ENCODE results near the gene C1orf159. TPM values are rescaled to one million over a fixed set of nuclear protein-coding genes. Genes with fewer than 3 reads are reported as not detected.
"Not testable (repeated sequence)": the region's sequence is repeated elsewhere in the genome, so short reads cannot be mapped to it uniquely, and the experiment has no call there.

Gene C1orf159
- total RNA-seq, 4 donors from 2014 or later: 14.0 to 32.0 (median 22.7) TPM

DNA sequence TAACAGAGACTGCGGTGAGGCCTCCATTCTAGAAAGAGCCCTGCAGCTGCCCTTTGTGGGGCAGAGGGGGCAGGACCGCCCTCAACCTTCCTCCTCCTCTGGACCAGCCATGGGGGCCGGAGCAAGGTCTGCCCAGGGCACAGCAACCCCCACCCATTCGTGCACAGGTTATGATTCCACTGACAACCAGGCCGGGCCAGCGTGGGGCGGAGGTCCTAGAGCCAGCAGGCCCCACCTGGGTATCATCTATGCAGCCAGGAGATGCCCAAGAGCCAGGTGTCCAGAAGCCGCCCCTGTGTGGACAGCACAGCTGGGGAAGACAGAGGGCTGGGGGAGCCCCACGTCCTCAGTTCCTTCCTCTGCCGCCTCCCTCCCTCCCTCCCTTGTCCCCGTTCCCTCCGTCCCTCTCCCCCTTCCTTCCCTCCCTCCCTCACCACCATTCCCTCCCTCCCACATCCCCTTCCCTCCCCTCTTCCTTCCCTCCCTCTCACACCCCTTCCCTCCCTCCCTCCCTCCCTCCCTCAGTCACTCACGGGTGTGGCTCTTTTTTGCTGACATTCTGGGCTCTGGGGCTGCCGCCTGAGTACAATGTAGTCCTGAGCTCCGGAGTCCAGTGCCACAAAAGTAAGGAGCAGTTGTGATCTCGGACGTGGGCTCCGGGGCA lies 54.1 kb downstream of the C1orf159 start:
- Histone ChIP-seq H3K27ac (no peak overlapping the region), H3K27me3 (peaks cover 0 to 42% of the 10 kb centered on the region in 2 donors), H3K9me3 (peaks cover 0 to 4% (median 0%) of the 10 kb centered on the region in 4 donors), H3K4me1 (peaks cover 3 to 34% (median 26%) of the 10 kb centered on the region in 4 donors), H3K36me3 (no peaks in the 10 kb centered on the region), H3K4me3 (no peak overlapping the region)
- TF ChIP-seq POLR2A (IDR thresholded peaks at IDR 0.05): no peak
- DNase-seq: no peak

GRCh38 chr1:1060281-1061000 lies 55.4 kb downstream of the C1orf159 start:
- no peak for DNase-seq
- H3K27ac ChIP-seq: no peak overlapping the region
- H3K4me3 ChIP-seq: no peak overlapping the region
- H3K4me1 ChIP-seq: peaks cover 3 to 34% (median 26%) of the 10 kb centered on the region in 4 donors
- TF ChIP-seq POLR2A (IDR thresholded peaks at IDR 0.05) (no peak), CTCF (IDR thresholded peaks at IDR 0.05) (no peak)
- H3K36me3 ChIP-seq: no peaks in the 10 kb centered on the region
- peaks cover 0 to 4% (median 0%) of the 10 kb centered on the region in 4 donors for H3K9me3 ChIP-seq
- peaks cover 0 to 42% of the 10 kb centered on the region in 2 donors for H3K27me3 ChIP-seq

DNA sequence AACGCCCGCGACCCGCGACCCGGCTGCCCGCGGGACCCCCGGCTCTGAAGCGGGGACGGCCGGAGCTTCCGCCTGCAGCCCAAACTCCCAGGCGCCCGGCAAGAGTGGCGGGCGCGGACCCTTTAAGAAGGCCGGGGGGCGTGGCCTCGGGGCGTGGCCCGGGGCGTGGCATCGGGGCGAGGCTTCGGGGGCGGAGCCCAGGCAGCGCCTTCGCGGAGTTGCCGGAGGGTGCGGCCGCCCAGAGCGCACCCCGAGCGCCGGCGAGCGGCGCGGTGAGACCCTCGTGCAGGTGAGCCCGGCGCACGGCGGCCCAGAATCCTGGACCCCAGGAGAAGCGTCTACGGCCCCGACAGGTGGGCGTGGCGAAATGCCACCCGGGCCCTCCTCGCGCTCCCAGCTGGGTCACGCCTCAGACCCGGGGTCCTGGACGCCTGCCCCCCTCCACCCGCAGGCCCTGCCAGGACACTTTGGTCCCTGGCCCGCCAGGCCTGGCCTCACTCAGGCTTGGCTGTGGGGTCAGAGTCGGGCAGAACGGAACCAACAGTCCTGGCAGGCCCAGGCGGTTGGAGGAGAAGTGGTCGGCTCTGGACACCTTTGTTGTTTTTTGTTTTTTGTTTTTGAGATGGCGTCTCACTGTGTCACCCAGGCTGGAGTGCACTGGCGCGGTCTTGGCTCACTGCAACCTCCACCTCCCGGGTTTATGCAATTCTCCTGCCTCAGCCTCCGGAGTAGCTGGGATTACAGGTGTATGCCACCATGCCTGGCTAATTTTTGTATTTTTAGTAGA lies 56.2 kb downstream of the C1orf159 start:
- Histone ChIP-seq H3K36me3 (peaks cover 0 to 7% (median 0%) of the 10 kb centered on the region in 3 donors), H3K27ac (no peak overlapping the region), H3K4me3 (peak overlapping the region; percentile 32 to 63 (median 62)), H3K4me1 (peaks cover 3 to 34% (median 26%) of the 10 kb centered on the region in 4 donors), H3K27me3 (peaks cover 0 to 42% of the 10 kb centered on the region in 2 donors), H3K9me3 (peaks cover 0 to 4% (median 0%) of the 10 kb centered on the region in 4 donors)
- no peak for TF ChIP-seq POLR2A (IDR thresholded peaks at IDR 0.05)
- peak in 2 of 6 experiments; percentile 3 to 20 for TF ChIP-seq CTCF (IDR thresholded peaks at IDR 0.05)
- peak; percentile 93 to 97 (median 94) for DNase-seq

- Histone ChIP-seq H3K4me1 (peaks cover 2 to 28% (median 21%) of the 10 kb centered on the region in 4 donors), H3K9me3 (peaks cover 0 to 4% (median 0%) of the 10 kb centered on the region in 4 donors), H3K27me3 (peaks cover 0 to 42% of the 10 kb centered on the region in 2 donors), H3K27ac (no peak overlapping the region), H3K4me3 (peak overlapping the region; percentile 32 to 63 (median 62)), H3K36me3 (peaks cover 0 to 13% (median 0%) of the 10 kb centered on the region in 3 donors)
- TF ChIP-seq CTCF (IDR thresholded peaks at IDR 0.05) (no peak), POLR2A (IDR thresholded peaks at IDR 0.05) (no peak)
- peak in 2 of 3 donors; percentile 26 to 62 for DNase-seq
Observed at GRCh38 chr1:1058921-1059493, 56.9 kb downstream of the C1orf159 start.

- H3K9me3 ChIP-seq: peaks cover 0 to 4% (median 0%) of the 10 kb centered on the region in 4 donors
Observed at GRCh38 chr1:1058088-1058905, 57.6 kb downstream of the C1orf159 start.

DNA sequence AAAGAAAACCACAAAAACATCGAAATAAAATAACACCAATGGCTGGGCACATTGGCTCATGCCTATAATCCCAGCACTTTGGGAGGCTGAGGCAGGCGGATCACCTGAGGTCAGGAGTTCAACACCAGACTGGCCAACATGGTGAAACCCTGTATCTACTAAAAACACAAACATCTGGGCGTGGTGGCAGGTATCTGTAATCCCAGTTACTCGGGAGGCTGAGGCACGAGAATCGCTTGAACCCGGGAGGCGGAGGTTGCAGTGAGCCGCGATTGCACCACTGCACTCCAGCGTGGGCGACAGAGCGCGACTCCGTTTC lies 58.2 kb downstream of the C1orf159 start:
- Histone ChIP-seq H3K27me3 (peaks cover 0 to 36% of the 10 kb centered on the region in 2 donors), H3K36me3 (peaks cover 0 to 19% (median 0%) of the 10 kb centered on the region in 3 donors), H3K4me1 (peaks cover 0 to 25% (median 14%) of the 10 kb centered on the region in 4 donors)
- H3K9me3 ChIP-seq, H3K4me3 ChIP-seq, DNase-seq, H3K27ac ChIP-seq: not testable (repeated sequence)

More at GRCh38 chr1:1058088-1058905, 57.6 kb downstream of the C1orf159 start:
- Histone ChIP-seq H3K4me3 (peak overlapping the region in 2 of 4 donors; percentile 61 to 62), H3K27me3 (peaks cover 0 to 42% of the 10 kb centered on the region in 2 donors), H3K36me3 (peaks cover 0 to 19% (median 0%) of the 10 kb centered on the region in 3 donors), H3K4me1 (peaks cover 0 to 25% (median 14%) of the 10 kb centered on the region in 4 donors), H3K27ac (no peak overlapping the region)
- TF ChIP-seq CTCF (IDR thresholded peaks at IDR 0.05) (no peak), POLR2A (IDR thresholded peaks at IDR 0.05) (no peak)
- no peak for DNase-seq
